Measurements from ENCODE around the gene LRPAP1.

The LRPAP1 gene

DNA sequence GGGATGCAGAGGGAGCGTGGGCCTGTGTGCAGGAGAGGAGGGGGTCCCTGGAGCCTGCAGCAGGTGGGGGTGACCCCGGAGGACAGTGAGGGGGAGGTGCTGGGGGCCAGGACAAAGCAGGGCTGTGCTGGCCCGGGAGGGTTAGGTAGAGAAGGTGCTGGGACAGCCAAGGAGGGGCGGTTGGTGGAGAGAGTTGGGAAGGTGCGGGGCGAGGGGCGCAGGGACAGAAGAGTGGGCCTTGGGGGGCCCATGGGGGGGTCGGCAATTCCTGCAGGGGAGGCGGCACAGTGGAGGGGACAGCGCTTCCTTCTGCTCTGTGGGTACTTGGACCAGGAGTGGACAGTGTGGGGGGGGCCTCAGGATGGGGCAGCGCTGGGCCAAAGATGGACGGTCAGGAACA is 32.5 kb downstream of the LRPAP1 start:
- FAIRE-seq = no peak

DNA sequence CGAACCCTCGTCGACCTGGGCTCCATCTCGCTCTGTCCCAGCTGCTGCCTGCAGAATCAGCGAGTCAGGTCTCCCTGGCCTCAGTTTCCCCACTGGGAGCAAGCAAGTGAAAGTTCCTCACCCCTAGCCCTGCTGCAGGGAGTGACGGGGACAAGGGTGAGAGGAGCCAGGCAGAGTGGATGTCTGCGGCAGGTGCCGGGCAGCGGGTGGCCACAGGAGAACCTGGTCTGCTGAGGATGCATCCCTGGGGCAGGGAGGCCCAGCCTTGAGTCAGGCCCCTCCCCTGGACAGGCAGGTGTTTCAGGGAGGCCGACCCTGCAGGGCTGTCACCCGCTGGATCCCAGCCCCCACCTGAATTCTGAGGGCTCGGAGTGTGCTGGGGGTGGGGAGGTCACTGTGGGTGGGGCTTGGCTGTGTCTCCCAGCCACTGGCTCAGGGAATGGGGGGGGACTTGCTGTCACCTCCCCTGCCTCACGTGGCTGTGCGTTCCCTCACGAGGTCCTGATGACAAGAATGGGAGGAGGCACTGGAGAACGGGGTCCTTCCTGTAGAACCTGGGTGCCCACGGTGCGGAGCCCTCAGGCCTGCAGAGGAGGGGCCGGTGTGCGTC is 33.2 kb downstream of the LRPAP1 start:
- no peak for FAIRE-seq

DNA sequence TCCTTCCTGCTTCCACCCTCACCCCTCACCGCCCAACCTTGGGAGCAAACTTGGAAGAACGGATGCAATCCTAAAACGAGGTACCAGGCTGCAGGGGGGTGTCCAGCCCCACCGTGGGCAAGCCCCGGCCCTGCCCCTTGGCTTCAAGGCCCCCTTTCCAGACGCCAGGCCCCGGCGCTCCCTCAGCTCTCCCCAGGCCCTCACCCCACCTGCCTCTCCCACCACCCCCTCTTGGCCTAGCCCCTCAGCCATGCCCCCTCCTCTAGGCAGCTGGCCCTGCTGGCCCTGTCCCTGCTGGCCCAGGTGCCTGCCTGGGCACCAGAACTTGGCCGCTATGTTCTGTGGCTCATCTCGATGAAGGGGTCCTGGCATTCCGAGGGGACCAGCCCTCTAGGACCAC is 33.8 kb downstream of the LRPAP1 start:
- no peak for FAIRE-seq

DNA sequence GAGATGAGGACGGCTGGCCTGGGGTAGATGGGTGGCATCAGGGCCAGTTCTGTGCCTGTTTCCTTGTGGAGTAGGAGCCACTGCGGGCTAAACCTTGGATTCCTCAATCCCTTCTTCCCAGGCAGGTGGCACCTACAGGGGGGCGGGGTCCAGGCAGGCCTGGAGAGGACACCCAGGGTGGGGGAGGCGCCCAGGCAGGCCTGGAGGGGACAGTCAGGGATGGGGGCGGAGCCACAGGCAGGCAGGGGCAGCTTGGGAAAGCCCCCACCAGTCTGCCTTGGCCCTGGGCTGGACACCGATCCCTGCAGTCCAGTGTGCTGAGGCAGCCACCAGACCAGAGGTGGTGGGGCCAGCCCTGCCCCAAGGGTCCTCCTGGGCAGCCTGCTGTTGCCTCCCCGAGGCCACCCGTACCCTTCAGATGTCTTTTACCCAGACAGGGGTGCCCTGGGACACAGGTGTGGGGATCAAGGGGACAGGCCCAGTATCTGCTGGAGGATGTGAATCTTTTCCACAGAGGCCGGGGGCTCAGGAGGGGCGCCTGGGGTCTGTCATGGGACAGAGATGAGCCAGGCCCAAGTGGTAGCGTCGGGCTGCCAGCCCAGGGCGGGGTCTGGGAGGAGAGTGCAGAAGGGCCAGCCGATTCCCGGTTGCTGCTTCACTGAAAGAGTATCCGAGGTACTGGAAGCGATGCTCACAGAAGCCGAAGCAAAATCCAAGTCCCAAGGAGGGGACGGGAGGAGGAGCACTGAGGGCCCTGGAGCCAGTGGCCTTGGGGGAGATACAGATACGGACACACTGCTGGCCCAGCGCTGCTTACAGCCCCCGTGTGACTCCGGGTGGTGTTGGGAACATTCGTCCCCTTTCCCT is 34.5 kb downstream of the LRPAP1 start:
- no peak for FAIRE-seq

DNA sequence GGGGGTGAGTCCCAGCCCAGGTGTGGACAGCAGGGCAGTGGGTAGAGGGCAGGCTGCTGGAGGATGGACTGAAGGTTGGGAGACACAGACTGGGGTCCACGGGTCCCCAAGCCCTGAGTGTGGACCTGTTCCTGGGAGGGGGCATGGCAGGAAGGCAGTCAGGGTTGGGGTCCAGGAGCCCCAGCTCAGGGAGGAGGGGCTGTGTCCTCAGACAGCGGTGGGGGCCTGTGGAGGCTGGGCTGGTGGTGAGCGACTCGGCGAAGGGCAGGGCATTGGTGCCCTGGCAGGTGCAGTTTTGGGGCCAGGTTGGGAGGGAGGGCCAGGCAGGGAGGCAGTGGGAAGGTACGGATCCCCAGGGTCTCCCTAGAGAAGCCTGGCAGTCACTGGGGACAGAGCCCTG is 35.1 kb downstream of the LRPAP1 start:
- no peak for FAIRE-seq

DNA sequence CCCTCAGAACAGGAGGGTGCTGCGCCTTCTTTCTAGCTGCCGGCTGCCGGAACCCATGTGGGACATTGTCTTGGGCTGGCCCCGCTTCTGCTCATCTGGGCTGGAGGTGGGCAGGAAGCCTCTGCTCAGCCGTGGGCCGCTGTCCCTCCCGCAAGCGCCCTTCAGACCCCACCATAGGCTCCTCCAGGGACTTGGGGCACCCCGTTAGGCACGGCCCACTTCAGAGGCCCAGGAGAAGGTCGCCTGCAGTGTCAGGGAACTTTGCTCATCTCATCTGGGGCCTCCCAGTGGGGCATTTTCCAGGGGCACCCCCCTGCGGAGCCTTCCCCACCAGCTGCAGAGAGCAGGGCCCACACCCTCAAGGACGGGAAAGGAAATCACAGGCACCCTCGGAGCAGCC is 36.2 kb downstream of the LRPAP1 start:
- FAIRE-seq = no peak

DNA sequence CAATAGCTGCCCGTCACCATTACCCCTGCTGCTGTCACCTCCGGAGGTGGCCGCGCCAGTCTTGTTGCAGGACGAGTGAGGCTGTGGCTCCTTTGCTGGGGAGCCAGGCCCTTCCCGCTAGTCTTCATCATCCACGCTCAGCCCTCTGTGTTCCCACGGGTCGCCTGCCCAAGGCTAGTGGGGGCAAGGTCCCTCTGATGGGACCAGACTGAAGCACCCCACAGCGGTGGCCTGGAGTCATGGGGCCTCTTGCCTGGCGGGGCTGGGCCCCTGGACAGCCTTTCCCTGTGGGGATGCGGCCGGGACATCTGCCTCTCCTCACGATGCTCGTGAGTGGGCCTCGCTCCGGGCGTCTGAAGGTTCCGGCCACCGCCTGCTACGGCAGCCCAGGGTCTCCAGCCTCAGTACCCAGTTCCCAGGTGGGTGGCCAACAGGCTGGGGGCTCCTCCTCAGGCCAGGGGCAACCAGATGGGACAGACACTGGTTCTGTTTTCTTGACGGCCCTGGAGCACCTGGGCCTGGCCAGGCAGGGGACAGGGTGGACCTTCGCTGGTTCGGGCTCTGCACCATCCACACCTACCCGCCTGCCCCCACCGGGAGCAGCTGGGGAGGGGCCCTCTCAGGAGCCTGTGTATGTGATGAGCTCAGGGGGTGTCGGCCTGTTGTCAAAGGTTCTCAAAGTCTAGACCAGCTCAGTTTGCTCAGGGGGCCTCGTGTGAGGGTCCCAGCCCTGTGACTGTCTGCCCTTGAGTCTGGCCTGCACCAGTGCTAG is 36.8 kb downstream of the LRPAP1 start:
- no peak for FAIRE-seq

DNA sequence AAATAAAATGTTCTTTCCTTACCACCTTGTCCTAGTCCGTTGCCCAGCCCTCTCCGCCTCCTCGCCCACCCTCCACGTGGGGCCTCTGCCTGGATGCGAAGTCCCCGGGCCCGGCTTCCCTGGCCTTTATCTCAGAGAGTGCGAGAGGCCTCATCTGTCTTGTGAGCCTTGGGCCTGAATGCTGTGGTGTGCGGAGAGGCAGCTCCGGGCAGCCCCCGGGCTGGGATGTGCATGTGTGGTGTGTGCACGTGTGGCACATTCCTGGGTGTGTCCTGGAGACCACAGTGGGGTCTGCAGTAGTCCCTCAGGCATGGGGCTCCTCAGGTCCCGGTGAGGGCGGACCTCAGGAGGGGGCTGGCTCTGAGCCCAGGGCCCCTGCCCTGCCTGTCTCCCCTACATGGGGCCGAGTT is 37.8 kb downstream of the LRPAP1 start:
- no peak for FAIRE-seq

DNA sequence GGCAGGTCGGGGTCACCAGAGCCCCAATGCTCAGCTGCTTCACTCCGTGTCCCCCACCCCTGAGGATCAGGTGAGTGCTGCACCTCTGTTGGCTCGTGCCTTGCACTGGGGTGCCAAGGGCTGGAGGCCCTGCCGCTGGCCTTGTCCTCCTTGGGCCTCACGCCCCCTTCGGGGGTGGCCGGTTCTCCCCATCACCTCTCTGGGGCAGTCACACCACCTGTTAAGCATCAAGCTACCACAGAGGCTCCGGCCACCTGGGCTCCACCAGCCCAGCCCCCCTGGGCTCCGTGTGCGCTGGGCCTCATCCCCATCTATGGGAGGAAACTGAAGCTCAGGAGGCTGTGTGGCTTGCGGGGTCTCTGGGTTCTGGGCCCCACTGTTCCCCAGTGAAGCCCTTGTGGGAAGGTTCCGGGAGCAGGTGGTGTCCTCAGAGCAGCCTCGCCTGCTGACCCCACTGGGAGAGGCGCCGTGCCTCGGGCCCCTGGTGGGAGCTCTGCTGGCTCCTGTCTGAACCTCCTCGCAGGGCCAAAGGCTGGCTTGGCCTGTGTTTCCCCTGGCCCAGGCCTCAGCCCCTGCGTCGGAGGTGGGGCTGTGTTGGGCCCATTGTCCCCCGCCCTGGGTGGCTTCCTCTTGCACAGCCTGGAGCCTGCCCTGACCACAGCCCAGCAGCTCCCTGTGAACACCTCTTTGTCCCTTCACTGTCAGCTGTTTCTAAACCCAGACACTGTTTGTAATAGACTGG is 38.3 kb downstream of the LRPAP1 start:
- FAIRE-seq = no peak

DNA sequence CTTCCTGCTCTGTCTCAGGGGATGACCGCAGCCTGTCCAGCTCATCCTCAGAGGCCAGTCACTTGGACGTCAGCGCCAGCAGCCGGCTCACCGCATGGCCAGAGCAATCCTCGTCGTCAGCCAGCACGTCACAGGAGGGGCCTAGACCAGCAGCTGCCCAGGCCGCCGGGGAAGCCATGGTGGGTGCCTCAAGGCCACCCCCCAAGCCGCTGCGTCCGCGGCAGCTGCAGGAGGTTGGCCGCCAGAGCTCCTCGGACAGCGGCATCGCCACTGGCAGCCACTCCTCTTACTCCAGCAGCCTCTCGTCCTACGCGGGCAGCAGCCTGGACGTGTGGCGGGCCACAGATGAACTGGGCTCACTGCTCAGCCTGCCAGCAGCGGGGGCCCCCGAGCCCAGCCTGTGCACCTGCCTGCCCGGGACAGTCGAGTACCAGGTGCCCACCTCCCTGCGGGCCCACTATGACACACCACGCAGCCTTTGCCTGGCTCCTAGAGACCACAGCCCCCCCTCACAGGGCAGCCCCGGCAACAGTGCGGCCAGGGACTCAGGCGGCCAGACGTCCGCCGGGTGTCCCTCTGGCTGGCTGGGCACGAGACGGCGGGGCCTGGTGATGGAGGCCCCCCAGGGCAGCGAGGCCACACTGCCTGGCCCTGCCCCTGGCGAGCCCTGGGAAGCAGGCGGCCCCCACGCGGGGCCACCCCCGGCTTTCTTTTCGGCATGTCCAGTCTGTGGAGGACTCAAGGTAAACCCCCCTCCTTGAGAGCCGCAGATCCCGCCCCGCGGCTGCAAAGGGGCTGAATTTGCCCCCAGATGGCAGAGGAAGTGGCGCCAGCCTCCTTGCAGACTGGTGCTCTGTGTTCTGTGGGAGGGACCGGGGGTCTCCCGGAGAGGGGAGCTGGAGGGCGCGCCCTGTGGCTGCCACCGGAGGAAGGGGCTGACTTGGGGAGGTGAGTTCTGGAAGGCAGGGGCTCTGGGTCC is 39.2 kb downstream of the LRPAP1 start:
- no peak for FAIRE-seq

DNA sequence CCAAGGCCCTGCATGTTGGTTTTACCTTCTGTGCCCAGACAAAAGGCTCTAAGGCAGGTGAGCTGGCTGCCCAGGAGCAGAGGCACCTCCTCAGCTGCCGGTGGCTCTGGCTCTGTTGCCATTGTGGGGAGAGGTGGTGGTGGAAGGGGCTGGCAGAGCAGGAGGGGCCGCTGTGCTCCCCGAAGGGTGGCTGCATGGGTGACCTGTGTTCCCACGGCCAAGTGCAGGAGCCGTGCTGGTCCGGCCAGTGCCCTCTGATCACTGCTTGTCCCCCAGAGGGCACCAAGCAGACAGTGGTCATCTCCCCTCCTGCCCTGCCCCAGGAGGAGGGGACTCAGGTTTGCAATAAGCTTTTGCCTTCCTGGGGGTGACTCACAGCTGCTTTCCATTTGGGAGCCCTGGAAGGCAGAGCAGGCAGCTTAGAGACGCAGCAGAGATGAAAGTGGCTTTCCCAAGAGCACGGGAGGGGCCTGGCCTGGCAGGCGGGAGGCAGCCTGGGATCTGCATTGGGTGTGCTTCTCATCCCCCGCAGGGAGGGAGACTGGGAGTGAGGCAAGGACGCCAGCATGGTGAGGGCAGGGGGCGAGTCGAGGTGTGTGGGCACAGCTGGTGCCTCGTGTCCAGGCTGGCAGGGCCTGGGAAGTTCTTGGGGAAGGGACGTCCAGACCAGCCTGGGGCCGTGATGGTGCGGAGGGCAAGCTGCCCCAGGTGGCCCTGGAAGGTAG is 40.4 kb downstream of the LRPAP1 start:
- no peak for FAIRE-seq

DNA sequence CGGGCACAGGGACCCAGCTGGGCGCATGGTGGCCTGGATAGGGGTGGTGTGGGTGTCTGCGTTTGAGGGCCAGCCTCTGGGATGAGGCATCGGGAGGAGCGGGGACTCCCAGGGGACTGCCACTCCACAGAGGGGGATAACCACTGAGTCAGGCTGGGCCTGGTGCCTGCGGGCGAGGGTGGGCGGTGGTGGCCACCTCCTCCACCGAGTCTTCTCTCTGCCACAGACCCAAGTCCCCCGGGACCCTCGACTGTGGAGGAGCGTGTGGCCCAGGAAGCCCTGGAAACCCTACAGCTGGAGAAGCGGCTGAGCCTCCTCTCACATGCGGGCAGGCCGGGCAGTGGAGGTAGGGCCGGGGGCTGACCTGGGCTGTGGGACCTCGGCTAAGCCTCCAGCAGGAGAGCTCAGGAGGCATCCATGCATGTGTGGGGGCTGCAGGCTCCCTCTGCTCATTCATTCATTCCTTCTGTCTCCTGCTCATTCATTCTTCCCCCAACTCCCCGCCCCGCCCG is 42.7 kb downstream of the LRPAP1 start:
- FAIRE-seq = no peak

DNA sequence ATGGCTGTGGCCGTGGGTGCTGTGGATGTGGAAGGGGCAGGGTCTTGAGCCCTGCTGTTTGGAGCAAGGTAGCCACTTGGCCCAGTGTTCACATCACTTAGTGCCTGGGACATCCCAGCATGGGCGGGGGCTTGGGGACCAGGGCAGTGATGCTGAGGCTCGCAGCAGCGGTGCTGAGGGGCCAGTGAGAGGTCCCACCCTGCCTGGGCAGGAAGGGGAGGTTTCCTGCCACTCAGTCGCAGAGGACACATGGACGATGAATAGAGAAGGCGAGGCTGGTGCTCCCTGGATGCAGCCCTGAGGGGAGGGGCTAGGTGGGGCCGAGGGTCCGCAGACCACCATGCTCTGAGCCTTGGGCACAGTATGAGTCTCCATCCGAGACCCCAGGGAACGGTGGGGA is 43.4 kb downstream of the LRPAP1 start:
- no peak for FAIRE-seq

DNA sequence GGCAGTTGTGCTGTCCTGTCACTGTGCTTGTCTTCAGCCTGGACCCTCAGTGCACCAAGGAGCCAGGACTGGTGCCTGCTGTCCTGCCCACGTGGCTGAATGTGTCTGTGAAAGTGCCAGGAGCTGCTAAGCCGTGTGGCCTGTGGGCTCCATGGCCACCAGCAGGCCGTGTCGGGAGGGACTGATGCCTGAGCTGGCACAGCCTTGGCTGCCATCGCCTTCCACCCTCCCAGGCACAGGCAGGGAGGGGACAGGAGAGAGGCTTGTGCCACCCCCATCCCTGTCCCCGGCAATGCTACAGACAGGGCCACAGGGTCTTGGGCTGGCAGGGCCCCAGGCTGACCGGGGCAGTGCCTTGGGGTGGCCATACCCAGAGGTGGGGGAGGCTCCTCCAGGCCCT is 44.4 kb downstream of the LRPAP1 start:
- FAIRE-seq = no peak

DNA sequence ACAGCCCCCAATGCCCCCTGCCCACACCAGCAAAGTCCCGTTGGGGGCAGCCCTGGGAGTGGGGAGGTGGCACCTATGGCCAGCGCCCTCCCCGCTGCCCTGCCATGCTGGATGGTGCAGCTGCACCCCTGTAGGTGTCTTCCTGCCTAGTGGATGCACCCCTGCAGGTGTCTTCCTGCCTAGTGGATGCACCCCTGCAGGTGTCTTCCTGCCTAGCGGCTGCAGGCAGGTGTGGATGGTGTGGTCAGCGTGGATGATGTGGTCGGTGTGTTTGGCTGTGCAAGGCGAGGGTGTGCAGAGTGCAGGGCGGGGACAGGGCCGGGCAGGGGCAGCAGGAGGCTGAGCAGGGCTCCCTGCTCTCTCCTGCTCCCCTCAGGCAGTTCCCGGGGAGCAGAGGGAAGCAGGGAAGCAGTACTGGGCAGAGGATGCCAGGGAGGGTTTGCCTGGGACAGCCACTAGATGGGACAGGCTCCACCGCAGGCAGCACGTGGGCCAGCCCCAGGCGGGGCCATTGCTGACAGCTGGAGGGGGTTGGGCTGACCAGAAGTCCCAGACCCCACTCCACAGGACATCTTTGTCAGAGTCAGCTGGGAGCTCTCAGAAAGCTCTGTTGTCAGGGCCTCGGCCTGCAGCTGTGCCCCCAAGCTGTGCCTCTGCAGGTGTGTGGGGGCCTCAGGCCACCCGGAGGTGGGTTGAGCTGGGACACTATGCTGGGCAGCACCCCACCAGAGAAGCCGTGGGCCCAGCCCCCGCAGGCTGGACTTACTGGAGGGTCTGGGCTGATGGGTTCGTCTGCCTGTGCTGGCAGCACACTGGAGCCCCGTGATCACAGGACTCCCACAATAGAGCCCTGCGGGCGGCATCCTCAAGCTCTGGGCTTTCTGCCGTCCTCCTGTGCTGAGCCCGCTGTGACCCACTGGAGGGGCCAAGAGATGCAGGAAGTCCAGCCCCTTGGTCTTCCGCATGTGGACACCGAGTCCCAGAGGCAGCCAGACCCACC is 45.4 kb downstream of the LRPAP1 start:
- FAIRE-seq = no peak

DNA sequence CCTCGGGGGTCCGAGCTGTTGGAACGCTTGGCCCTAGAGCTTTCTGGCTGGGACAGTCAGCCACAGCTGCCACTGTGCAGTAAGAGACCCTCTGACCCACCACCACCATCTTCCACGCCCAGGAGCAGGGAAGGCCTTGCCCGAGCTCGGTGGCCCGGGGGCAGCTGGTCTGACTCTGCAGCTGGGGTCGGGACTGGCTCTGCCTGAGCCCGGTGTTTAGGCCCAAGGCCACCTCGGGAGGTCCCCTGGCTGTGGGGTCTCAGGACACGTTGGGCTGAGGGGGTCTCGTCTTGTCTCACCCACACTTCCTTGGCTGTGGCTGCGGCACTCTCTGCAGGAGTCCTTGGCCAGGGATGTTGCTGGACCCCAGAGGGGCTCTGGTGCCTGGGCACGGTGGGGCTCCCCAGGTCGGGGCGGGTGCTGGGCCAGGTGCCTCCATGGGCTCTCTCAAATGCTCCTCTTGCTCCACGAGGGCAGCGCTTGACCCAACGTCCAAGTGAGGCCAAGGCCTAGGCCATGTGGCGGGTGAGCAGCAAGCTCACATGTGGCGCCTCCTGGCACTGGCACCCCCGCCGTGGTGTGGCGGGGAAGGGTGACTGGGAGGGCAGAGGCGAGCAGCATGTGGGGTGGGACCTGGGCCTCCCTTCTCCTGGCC is 46.2 kb downstream of the LRPAP1 start:
- FAIRE-seq = no peak

DNA sequence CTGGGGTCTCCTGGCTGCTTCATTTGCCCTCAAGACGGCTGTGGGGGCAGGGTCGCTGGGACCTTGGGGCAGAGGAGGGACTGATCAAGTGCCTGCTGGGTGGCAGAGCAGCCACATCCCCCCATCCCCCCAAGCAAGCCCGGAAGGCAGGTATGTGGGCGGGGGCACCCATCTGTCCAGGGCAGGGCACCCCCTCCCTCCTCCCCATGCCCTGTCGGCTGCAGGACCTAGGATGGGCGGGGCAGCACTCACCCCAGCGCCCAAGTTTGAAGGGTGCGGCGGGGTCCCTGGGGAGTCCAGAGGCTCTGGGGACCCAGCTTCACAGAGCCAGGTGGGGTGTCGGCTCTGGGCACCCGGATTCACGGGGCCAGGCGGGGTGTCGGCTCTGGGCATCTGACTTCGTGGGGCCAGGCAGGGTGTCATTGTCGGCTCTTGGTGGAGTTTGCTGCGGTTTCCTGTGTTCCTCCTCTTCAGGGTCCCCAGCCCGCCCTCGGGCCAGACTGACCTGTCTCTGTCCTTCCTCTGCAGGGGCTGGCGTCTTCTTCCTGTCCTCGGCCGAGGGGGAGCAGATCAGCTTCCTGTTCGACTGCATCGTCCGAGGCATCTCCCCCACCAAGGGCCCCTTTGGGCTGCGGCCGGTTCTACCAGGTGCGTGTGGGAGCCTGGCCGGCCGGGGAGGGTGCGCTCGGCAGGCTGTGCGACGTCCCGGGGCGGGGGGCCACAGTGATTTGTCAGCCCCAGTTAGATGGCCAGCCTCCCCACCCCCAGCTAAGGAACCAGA is 47.0 kb downstream of the LRPAP1 start:
- FAIRE-seq = no peak
